T-helper 2 cell treated with Interferon-gamma antibody and Interleukin-4, amounts not matched to agents 5 μg/mL and 100 μg/mL, for 36 hours (primary cell): ENCODE measurements around the gene CLGN.
A peak's percentile ranks its signal among the peaks of the same experiment; 100 is the strongest.
"Not testable (repeated sequence)": the region's sequence is repeated elsewhere in the genome, so short reads cannot be mapped to it uniquely, and the experiment has no call there.

ENCODE experiments used
- DNase-seq: peaks from one replicate; pipeline ENCODE4 v3.0.0; 2021; ENCODE audit warnings: low spot score
- H3K27ac Mint-ChIP-seq: one replicate; pipeline ENCODE4 v1.8.0; 2021; ENCODE audit warnings: mild to moderate bottlenecking, mixed read lengths
- H3K27me3 Mint-ChIP-seq: one replicate; pipeline ENCODE4 v1.8.0; 2021; ENCODE audit warnings: low read depth, mixed read lengths
- H3K36me3 Mint-ChIP-seq: one replicate; pipeline ENCODE4 v1.8.0; 2021; ENCODE audit warnings: low read depth, mixed read lengths
- H3K4me1 Mint-ChIP-seq: one replicate; pipeline ENCODE4 v1.8.0; 2021; ENCODE audit warnings: low read depth, mixed read lengths
- H3K4me3 Mint-ChIP-seq: one replicate; pipeline ENCODE4 v1.8.0; 2022; ENCODE audit warnings: mild to moderate bottlenecking, moderate library complexity, mixed read lengths
- H3K9me3 Mint-ChIP-seq: one replicate; pipeline ENCODE4 v1.8.0; 2021; ENCODE audit warnings: mixed read lengths

Gene CLGN

GRCh38 chr4:140427106-140427918 is at the start of gene CLGN:
Gene CLGN (minus strand): TSS chr4:140427648. CDS start chr4:140413078, 14,570 bp downstream.
- Mint-ChIP-seq H3K27me3 (peaks cover 58% of the 10 kb centered on the region), H3K4me3 (peak within 1 kb of the TSS; percentile 80), H3K9me3 (no peaks in the 10 kb centered on the region), H3K27ac (no peak within 1 kb of the TSS), H3K4me1 (peaks cover 2% of the 10 kb centered on the region), H3K36me3 (no peaks in the 10 kb centered on the region)
- DNase-seq, result peak; percentile 57

GRCh38 chr4:140472156-140472555 is 44.7 kb upstream of the CLGN start:
- Mint-ChIP-seq H3K4me3 (no peak overlapping the region), H3K9me3 (no peaks in the 10 kb centered on the region), H3K4me1 (no peaks in the 10 kb centered on the region)

GRCh38 chr4:140469791-140470733 is 42.6 kb upstream of the CLGN start:
- no peaks in the 10 kb centered on the region for H3K36me3 Mint-ChIP-seq
- peaks cover 33% of the 10 kb centered on the region for H3K27me3 Mint-ChIP-seq
- no peak for DNase-seq
- no peak overlapping the region for H3K27ac Mint-ChIP-seq
- no peaks in the 10 kb centered on the region for H3K4me1 Mint-ChIP-seq
- H3K9me3 Mint-ChIP-seq, result no peaks in the 10 kb centered on the region
- no peak overlapping the region for H3K4me3 Mint-ChIP-seq

More at GRCh38 chr4:140472156-140472555, 44.7 kb upstream of the CLGN start:
- no peak overlapping the region for H3K27ac Mint-ChIP-seq
- H3K36me3 Mint-ChIP-seq, result no peaks in the 10 kb centered on the region
- peaks cover 20% of the 10 kb centered on the region for H3K27me3 Mint-ChIP-seq
- no peak for DNase-seq

- Mint-ChIP-seq H3K27me3 (peaks cover 28% of the 10 kb centered on the region), H3K4me1 (no peaks in the 10 kb centered on the region), H3K27ac (no peak overlapping the region), H3K9me3 (no peaks in the 10 kb centered on the region), H3K36me3 (no peaks in the 10 kb centered on the region), H3K4me3 (no peak overlapping the region)
- DNase-seq, result no peak
Observed at GRCh38 chr4:140466146-140466545, 38.7 kb upstream of the CLGN start.

- no peak for DNase-seq
- no peak overlapping the region for H3K4me3 Mint-ChIP-seq
- peaks cover 21% of the 10 kb centered on the region for H3K27me3 Mint-ChIP-seq
- no peak overlapping the region for H3K27ac Mint-ChIP-seq
- no peaks in the 10 kb centered on the region for H3K4me1 Mint-ChIP-seq
- H3K9me3 Mint-ChIP-seq, result no peaks in the 10 kb centered on the region
- H3K36me3 Mint-ChIP-seq, result no peaks in the 10 kb centered on the region
Observed at GRCh38 chr4:140463614-140464013, 36.2 kb upstream of the CLGN start.

- no peaks in the 10 kb centered on the region for H3K36me3 Mint-ChIP-seq
- no peaks in the 10 kb centered on the region for H3K9me3 Mint-ChIP-seq
- no peak overlapping the region for H3K27ac Mint-ChIP-seq
- H3K4me3 Mint-ChIP-seq, result no peak overlapping the region
- DNase-seq, result no peak
- H3K27me3 Mint-ChIP-seq, result peaks cover 20% of the 10 kb centered on the region
- no peaks in the 10 kb centered on the region for H3K4me1 Mint-ChIP-seq
Observed at GRCh38 chr4:140463182-140463581, 35.7 kb upstream of the CLGN start.

- Mint-ChIP-seq H3K27ac (no peak overlapping the region), H3K4me3 (no peak overlapping the region), H3K36me3 (no peaks in the 10 kb centered on the region)
Observed at GRCh38 chr4:140450352-140450751, 22.9 kb upstream of the CLGN start.

GRCh38 chr4:140448830-140449229 is 21.4 kb upstream of the CLGN start:
- DNase-seq, result no peak
- peaks cover 26% of the 10 kb centered on the region for H3K27me3 Mint-ChIP-seq
- H3K4me3 Mint-ChIP-seq, result no peak overlapping the region
- H3K36me3 Mint-ChIP-seq, result no peaks in the 10 kb centered on the region
- no peaks in the 10 kb centered on the region for H3K4me1 Mint-ChIP-seq
- no peak overlapping the region for H3K27ac Mint-ChIP-seq
- no peaks in the 10 kb centered on the region for H3K9me3 Mint-ChIP-seq

More at GRCh38 chr4:140450352-140450751, 22.9 kb upstream of the CLGN start:
- Mint-ChIP-seq H3K4me1 (no peaks in the 10 kb centered on the region), H3K27me3 (peaks cover 34% of the 10 kb centered on the region), H3K9me3 (no peaks in the 10 kb centered on the region)
- DNase-seq, result no peak

- Mint-ChIP-seq H3K9me3 (no peaks in the 10 kb centered on the region), H3K4me1 (no peaks in the 10 kb centered on the region), H3K36me3 (no peaks in the 10 kb centered on the region), H3K27ac (no peak overlapping the region), H3K4me3 (no peak overlapping the region), H3K27me3 (peaks cover 23% of the 10 kb centered on the region)
- DNase-seq, result no peak
Observed at GRCh38 chr4:140448162-140448561, 20.7 kb upstream of the CLGN start.

- H3K36me3 Mint-ChIP-seq, H3K9me3 Mint-ChIP-seq, H3K4me1 Mint-ChIP-seq, DNase-seq, H3K4me3 Mint-ChIP-seq, H3K27ac Mint-ChIP-seq: not testable (repeated sequence)
- peaks cover 16% of the 10 kb centered on the region for H3K27me3 Mint-ChIP-seq
Observed at GRCh38 chr4:140444347-140444746, 16.9 kb upstream of the CLGN start.

GRCh38 chr4:140439644-140440142 is 12.2 kb upstream of the CLGN start:
- no peak overlapping the region for H3K4me3 Mint-ChIP-seq
- no peaks in the 10 kb centered on the region for H3K4me1 Mint-ChIP-seq
- H3K27ac Mint-ChIP-seq, result no peak overlapping the region
- no peak for DNase-seq
- no peaks in the 10 kb centered on the region for H3K9me3 Mint-ChIP-seq
- peaks cover 6% of the 10 kb centered on the region for H3K27me3 Mint-ChIP-seq
- H3K36me3 Mint-ChIP-seq, result no peaks in the 10 kb centered on the region

GRCh38 chr4:140427919-140428471 is 547 bp upstream of the CLGN start:
- no peak for DNase-seq
- Mint-ChIP-seq H3K9me3 (no peaks in the 10 kb centered on the region), H3K27ac (no peak overlapping the region), H3K4me1 (peaks cover 2% of the 10 kb centered on the region), H3K36me3 (no peaks in the 10 kb centered on the region), H3K4me3 (peak overlapping the region; percentile 80), H3K27me3 (peaks cover 52% of the 10 kb centered on the region)

- Mint-ChIP-seq H3K27me3 (peaks cover 62% of the 10 kb centered on the region), H3K4me3 (peak overlapping the region; percentile 80), H3K36me3 (no peaks in the 10 kb centered on the region), H3K9me3 (no peaks in the 10 kb centered on the region), H3K27ac (no peak overlapping the region), H3K4me1 (peaks cover 2% of the 10 kb centered on the region)
- DNase-seq, result no peak
Observed at GRCh38 chr4:140426610-140427105, 790 bp downstream of the CLGN start.
